HTERT RPE-1 (cell line): ENCODE results near the gene GAP43.

Experiments
- in situ Hi-C: fragments of 300-500 bp; cut with MboI; formaldehyde crosslinking; loops from 4 replicates; pipeline ENCODE4 v1.14.3; 2020; ENCODE audit warnings: low sequenced_read_pairs

Gene GAP43

DNA sequence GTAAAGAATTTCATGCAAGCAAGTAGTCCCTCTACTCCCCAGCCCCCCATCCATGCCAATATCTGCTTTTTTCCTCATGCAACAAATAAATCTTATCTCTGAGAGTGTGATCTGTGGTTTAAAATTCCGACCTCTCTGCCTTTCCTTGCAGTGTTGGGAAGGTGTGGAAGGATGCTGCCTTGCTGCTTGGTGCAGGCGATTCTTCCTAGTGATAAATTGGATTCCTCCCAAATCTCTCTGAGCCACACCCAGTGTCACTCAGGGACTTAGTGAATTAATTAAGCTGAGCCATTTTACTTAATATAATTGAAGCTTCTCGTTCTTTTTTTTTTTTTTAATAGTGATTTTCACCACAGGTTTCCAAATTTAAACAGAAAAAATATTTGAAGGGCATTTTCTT lies 3.4 kb downstream of the GAP43 start:
- in situ Hi-C loops, result no loop called here

DNA sequence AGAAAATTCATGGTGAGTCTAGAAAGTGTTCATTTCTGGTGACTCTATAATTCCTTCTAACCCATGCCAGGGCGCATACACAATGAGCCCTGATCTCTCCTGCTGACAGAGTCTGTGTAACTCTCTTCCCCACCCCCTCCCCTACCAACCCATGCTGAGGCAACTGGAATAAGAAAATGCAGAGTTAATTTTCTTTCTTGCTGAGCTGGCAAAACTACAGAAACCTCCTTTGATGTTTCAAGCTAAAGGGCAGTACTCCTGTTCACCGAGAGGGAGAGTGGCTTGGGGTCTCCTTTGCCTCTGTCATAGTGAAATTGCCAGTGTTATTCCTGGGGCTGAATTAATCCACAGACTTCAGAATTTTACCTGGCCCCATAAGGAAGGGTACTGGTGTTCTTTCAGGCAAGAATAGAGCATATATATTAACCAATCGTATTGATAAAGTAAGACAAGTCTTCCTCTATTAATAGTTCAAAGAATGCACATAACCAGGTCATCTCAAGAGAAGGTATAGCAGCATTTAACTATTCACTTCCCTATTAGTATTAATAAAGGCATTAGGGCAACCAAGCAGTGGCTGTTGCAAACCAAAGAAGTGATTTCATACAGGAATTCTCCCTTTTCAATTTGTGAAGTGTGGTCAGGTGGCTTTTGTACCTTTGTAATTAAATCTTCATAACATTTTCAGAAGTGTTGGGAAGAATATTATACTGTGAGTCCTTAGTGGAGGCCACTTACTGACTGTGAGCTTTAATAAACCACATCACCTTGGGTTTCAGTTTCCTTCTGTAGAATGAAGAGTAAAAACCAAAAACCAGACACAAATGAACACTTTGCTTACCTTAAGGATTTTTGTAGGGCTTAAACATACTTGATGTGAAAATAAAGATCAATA lies 4.1 kb downstream of the GAP43 start:
- in situ Hi-C loops, result no loop called here

DNA sequence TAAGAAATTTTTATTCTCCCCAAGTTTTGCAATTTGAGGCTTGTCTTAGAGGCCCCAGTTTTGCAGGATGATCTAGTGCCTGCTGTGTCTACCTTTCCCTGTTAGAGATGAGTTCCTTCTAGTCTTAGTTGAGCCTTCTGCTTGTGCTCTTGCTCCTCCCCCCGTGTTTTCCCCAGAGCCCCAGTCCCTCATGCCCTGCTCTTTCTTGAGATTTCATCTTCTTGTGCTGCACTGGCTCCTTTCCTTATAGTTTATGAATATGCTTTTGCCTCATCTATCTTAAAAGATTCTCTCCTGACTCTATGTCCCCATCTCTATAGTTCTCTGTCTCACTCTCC lies 4.7 kb downstream of the GAP43 start:
- in situ Hi-C loops, result no loop called here

DNA sequence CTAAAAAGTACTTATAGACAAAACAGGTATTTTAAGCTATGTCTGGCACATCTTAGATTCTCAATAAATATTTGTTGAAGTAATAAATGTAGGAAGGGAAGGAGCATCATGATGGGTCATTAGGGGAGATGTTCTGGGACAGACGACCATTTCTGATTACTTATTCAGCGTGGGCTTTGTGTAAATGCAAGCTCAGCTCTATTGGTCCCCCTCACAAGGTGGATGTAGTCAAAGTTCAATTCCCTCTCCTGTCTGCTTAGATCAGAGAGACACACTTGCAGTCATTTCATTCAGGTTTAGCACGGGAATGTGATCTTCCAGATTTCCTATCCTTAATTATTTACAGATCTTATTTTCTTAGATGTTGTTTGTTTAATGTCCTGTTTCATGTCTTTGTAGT lies 7.5 kb downstream of the GAP43 start:
- in situ Hi-C loops, result no loop called here

DNA sequence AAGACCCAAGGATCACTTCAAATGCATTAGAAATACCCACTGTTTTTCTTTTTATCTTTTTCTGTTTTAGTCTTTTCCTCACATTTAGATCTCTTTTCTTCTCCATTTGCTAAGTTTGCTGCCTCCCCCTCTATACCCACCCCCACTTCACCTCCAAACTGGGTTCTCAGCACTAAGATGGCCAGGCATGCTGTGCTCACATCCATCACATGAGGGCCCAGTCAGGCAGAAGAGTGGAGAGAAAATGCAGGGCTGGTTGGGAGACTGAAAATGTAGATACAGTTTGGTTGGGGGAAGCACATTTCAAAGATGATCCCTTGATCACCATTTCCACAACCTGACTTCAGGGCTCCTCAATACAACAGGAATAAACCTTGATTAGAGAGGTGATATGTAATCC lies 8.7 kb downstream of the GAP43 start:
- in situ Hi-C loops, result no loop called here

DNA sequence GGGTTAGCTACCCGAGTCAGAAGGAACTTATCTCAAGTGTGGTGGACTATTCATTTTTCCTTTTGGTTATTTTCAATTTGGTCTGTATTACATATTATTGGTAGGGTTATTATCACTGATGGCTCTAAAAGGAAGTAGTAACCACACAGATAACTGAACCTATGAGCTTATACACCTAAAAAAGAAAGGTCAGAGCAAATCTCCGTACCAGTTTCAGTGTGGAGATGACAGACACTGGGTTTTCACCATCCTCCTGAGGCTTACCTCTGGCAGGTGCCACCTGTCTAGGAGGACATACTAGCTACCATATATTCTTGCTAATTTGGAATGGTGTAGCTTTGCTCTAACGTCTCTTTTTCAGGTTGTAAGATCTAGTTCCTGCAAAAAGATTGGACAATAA lies 10.2 kb downstream of the GAP43 start:
- in situ Hi-C loops, result no loop called here

DNA sequence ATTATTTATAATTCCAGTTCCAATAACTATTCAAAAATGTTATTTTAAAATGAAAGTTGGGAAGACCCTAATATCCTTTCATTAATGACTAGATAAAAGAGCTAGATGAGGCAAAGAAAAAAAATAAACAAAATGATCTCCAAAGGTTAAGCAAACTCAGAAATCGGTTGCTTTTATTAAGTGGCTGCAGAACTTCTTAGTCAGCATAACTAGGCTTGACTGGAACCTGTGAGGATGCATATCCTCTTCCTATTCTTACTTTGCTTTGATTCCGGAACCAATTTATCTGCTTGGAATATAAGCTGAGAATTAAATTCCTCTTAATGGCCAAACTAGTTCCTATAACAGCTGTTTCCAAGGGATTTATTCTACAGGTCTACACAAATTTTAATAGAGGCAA lies 10.7 kb downstream of the GAP43 start:
- in situ Hi-C loops, result no loop called here

DNA sequence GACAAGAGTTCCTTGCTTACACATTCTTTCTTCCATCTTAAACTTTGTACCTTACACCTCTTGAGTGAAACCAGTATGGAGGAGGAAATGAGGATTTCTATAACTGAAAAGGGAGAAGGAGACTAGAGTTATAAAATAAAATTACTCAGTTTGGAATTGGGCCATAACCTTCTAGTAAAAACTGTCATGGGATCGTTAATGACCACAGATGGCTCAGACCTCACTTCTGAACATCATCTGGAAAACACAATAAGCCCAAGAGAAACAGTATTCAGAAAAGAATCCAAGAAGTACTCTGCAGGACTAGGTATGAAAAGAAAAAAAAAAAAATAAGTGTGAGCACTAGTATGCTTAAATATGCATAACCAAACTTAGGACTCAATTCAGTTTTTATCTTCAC lies 12.1 kb downstream of the GAP43 start:
- in situ Hi-C loops, result no loop called here

DNA sequence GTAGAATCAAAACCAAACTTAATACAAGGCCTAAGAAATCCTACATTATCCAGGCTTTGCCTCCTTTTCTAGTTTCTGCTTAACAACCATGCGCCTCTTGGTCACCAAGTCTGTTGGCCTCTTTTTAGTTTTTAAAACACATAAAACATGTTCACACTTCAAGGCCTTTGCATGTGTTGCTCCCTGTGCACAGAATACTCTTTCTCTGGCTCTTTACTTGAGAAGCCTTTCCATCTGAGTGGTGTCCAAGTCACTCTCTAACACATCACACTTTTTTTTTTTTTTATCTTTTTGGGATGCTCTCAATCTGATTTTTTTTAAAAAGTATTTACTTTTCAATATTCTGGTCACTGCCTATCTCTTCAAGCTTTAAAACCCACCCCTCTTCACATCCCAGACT lies 14.9 kb downstream of the GAP43 start:
- in situ Hi-C loops, result no loop called here

DNA sequence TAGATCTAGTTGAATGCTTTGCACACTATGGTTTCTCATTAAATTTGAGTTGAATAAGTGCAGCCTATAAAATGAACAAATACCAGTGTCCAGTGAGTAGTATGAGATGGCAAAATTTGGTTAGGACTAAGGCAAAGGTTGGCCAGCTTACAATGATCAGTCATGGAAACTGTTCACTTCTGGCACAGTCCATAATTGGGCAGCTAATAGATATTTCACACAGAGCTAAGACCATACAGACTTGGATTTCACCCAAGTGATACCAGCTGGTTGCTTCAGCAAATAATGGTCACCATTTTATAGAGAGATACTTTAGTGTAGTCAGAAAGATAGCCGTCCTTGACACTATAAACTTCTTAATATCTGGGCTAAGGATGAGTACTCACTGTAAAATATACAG lies 15.7 kb downstream of the GAP43 start:
- in situ Hi-C loops, result no loop called here

DNA sequence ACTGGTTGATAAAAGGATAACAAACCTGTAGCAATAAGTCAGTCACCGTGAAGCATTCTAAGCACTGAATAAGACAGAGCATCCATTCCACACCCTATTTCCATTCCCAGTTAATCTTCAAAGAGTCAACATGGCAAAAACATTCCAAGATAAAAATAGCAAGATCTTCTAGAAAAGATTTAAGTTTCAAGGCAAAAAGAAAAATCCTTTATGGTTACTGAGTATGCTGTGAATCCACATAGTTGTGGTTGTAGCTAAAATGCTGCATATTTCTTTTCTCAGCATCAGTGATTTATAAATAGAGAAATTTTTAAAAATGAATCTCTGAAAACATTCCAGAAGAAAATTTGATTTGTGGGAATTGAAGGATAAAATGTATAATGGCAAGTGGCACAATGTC lies 21.1 kb downstream of the GAP43 start:
- in situ Hi-C loops, result no loop called here

DNA sequence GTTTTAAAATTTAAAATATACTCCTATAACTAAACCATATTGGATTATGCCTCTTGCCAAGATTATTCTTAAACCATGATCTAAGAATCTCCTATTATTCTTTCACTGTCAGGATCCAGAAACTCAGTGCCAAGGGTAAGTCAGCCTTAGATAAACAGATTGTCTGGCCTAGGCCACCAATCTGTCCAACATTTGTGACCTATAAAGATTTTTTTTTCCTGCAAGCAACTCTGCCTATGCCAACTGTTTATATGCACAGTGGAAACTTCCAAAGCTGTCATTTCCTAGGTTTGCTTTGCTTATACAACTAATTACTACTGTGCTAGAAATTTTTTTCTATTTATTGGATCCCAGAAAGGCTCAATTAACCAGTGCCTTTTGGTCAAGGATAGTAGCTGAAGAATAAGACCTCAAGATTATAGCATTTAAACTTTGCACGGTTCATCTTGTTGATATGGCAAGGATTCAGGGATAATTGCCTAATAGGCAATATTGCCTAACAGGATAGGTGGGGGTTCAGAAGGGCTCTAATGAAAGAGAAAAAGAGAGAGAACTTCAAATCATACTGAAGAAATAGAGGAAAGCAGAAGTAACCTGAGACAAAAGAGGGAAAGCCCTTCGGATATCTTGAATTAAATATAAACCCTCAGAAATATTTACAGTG lies 22.8 kb downstream of the GAP43 start:
- in situ Hi-C loops, result no loop called here

DNA sequence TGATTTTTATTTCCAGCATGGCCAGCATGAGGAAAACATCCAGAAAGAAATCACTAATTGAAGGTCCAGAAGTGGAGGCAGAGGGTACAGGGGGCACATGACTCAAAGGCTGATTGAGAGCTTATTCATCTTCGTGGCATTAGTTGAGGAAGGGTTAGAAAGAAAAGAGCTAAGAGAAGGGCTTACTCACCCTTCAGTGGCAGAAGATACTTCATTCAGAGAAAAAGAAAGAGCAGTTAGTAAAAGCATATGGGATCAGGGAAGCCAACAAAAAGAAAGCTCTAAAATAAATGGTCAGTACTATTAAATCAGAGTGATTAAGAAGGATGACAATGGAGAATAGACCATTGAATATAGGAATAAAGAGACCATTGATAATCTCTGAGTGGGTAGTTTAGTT lies 25.2 kb downstream of the GAP43 start:
- in situ Hi-C loops, result no loop called here

DNA sequence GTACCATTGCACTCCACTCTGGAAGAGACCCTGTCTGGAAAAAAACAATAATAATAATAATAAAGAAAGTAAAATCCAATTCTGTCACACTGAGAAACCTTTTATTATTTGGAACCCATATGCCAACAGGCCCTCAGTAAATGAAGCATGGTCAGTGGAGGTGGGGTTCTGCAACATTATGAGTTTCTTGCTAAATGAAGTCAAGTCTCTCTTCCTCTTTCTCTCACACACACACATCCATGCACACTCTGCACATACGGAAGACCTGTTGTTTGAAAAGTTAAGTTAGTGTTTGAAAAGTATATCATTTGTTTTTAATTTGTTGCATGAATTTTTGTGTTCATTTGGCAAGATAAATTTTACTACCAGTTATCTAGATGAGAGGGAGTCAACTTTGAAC lies 27.8 kb downstream of the GAP43 start:
- in situ Hi-C loops, result no loop called here

DNA sequence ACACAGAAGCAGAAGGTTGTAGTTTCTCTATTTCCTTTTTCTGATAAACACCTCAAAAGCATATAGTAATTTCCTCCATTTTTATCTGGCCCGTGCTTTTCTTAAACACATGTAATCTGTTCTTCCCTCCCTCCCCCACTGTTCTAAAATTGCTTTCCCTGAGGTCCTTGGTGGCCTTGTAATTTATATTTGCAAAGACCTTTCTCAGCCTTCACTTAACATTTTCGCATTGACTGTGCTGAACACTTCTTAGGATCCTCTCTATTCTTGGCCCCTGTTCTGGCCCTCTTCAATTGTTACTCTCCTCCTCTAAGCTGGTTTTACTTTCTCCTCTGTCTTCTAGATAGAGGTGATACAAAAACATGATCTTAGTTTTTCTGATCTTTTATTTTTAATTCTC lies 28.3 kb downstream of the GAP43 start:
- in situ Hi-C loops, result no loop called here

DNA sequence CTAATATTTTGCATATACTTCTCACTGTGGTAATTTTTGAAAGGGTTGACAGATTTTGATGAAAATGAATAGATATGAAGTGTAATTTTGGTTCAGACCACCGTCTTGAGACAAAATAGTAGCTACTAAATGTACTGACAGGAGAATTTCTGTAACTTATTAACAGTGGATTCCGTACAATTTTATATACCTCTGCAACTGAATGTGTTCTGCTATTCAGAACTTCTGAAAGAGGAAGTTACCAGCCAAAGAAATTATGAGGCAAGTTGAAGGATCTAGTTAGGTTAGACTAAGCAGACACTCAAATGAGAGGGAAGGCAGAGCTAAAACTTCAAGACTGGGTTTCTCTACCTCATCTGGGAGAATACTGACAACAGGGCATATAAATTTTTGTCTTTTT lies 29.4 kb downstream of the GAP43 start:
- in situ Hi-C loops, result no loop called here

DNA sequence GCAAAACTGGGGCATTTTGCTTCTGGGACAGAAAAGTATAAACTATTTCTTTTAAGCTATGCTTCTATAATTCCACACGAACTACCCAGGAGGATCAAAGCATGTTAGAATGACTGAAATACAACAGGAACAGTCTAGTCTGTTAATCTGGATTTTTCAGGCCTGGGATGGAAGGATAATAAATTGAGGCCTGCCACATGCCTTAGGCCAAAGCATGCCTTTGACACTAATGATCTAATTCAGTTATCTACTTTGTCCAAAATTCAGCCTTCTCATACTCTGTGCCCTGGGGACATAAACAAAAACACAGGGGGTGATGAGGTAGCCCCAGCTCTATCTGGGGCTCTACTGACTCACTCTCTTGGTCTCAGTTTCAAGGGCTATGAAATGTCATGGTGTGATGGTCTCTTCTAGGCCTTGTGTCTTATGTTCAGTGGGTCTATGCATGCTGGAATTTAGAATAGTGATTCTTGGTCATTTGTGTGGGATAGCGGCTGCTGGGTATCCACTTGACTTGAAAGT lies 32.5 kb downstream of the GAP43 start:
- in situ Hi-C loops, result no loop called here

DNA sequence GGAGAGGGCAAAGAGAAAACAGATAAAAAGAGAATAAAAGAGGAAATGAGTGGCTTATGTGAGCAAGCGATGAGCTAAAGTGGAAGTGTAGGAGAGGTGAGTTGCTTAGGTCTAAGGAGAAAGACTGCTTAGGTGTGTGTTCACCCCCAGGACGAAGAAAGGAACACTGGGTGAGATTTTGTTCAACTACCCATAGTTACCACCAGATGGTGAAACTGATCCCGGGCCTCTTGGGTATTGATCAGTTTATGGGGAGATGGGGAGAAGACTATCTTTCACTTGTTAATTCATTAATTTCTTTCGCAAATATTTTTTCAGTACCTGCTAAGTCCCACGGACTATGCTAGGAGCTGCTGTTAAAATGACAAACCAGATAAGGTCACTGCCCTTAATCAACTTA lies 33.9 kb downstream of the GAP43 start:
- in situ Hi-C loops, result no loop called here

DNA sequence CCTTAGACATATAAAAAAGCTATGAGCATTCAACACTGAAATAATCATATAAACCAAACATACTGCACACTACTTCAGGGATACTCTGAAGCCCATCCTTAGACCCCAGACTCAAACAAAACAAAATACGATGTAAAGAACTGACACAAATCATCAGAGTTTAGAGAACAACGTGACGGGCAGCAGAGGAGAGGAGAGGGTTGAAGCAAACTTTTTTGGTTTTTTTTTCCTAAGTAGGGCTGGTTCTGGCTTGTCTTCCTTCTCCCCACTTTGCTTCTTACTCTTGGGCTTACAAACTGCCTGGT lies 34.7 kb downstream of the GAP43 start:
- in situ Hi-C loops, result no loop called here

DNA sequence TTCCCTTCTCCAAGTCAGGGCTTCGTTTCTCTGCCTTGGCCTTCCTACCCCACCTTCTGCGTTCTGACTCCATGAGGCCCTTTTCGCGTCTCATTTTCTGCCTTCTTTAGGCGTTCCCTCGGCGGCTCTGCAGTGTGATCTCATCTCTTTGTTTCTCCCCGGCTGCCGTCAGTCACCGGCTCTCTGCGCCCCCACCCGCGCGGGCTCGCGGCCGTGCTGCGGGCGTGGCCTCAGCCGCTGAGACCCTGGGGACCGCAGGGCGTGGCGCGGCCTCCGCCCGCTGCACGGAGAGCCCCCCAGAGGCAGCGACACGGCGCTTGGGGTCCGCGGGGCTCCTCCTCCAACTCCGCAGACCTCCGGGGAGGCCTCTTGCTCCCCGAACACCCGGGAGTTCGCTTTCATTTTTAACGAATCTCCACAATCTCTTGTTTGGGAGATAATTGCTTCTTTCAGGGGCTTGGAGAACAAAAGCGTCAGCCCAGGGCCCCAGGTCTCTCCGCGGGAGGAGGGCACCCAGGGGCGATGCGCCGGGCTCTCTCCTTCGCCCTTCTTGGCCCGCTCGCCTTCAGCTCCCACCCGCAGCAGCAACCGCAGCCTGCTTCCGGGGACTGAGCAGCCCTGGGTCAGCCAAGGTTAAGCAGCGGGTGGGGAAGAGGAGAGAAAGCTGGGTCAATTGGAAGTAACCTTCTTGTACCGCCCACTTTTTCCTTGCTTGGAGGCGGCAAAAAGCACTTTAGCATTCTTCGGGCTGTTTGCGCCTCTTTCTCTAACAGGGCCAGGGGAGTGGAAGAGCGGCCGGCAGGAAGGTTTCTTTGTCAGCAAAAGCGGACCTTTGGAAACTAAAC lies 35.2 kb downstream of the GAP43 start:
- in situ Hi-C loops, result no loop called here

DNA sequence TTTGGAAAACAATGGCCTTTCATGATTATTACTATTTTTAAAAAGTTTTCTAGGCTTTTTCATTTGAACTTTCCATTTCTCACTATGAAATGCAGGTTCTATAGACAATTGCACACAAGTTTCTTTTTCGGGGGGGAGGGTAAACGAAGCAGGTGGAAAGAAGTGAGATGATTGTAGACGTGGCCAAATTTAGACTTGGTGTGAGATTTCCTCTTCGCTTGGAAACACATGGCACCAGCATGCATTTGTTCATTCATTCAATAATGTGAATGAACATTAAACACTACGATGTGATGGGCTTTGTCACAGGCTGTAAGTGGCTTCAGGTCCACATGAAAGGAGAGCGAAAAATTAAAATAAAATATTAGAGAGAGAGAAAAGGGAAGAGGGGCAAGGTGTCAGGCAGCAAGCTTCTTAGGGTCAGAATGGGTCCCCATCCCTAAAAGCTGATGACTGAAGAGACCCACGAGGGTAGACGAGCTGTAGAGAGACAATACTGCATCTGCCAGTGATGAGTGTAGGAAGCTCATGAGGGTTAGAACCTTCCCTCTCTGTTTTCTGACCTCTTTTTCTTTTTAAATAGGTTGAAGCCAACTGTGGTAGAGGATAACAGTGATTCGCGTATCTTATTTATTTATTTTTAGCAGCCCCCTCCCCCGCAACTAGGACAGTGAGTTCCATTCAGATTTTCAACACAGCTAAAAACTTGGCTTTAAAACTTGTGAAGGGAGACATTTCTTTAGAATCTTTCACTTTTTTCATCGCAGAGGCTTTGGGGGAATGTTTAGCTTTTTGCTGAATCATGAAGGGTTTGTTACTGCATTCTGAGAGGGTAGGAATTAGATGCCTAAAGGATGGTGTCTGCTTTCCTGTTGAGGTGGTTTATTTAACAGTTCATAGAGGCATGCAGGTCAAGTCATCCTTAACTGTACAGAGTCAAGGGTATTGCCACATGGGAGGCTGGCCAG lies 36.2 kb downstream of the GAP43 start:
- in situ Hi-C loops, result no loop called here
